GM21526 (cell line): ENCODE measurements around the gene NIN.

Source experiments
- ATAC-seq: cut with Tn5 transposase; IDR thresholded peaks from one replicate; pipeline ENCODE4 v1.9.1; 2021; ENCODE audit warnings: moderate library complexity; ENCODE audit not compliant: unreplicated experiment, low FRiP score

Gene NIN

GRCh38 chr14:50768680-50769079, 62.3 kb downstream of the NIN start:
- no peak for ATAC-seq

- no peak for ATAC-seq
These were observed 64.5 kb downstream of the NIN start for GRCh38 chr14:50766338-50766886.

- ATAC-seq, result no peak
These were observed 67.5 kb downstream of the NIN start for GRCh38 chr14:50763382-50764007.

- ATAC-seq, result no peak
These were observed 68.0 kb downstream of the NIN start for GRCh38 chr14:50762931-50763300.

GRCh38 chr14:50762001-50762930, 68.7 kb downstream of the NIN start:
- ATAC-seq, result peak; percentile 70

GRCh38 chr14:50759800-50760543, 71.0 kb downstream of the NIN start:
- ATAC-seq, result no peak

- ATAC-seq, result no peak
These were observed 72.0 kb downstream of the NIN start for GRCh38 chr14:50758945-50759344.

- no peak for ATAC-seq
These were observed 72.7 kb downstream of the NIN start for GRCh38 chr14:50758305-50758704.

GRCh38 chr14:50757702-50758101, 73.3 kb downstream of the NIN start:
- ATAC-seq, result no peak

- ATAC-seq, result no peak
These were observed 74.7 kb downstream of the NIN start for GRCh38 chr14:50756300-50756699.

GRCh38 chr14:50750323-50750722, 80.6 kb downstream of the NIN start:
- ATAC-seq, result no peak

- no peak for ATAC-seq
These were observed 85.4 kb downstream of the NIN start for GRCh38 chr14:50745401-50746058.

GRCh38 chr14:50744231-50744630, 86.7 kb downstream of the NIN start:
- no peak for ATAC-seq

- no peak for ATAC-seq
These were observed 89.4 kb downstream of the NIN start for GRCh38 chr14:50741567-50741966.

- ATAC-seq, result no peak
These were observed 90.1 kb downstream of the NIN start for GRCh38 chr14:50740856-50741255.

- no peak for ATAC-seq
These were observed 91.8 kb downstream of the NIN start for GRCh38 chr14:50739186-50739585.

- ATAC-seq, result peak; percentile 81
These were observed 94.0 kb downstream of the NIN start for GRCh38 chr14:50736932-50737419.

- no peak for ATAC-seq
These were observed 95.8 kb downstream of the NIN start for GRCh38 chr14:50734950-50735695.

GRCh38 chr14:50733494-50733893, 97.5 kb downstream of the NIN start:
- ATAC-seq, result no peak

GRCh38 chr14:50728836-50729235, 102.1 kb downstream of the NIN start:
- no peak for ATAC-seq
